Measurements from ENCODE around the gene GPR3.
"Not testable (repeated sequence)": the region's sequence is repeated elsewhere in the genome, so short reads cannot be mapped to it uniquely, and the experiment has no call there.

The GPR3 gene

GRCh38 chr1:27427329-27427728 is 34.9 kb downstream of the GPR3 start:
- no peak for DNase-seq (ENCODE audit: low read depth, low spot score)

GRCh38 chr1:27427816-27428315 is 35.4 kb downstream of the GPR3 start:
- no peak for DNase-seq (ENCODE audit: low read depth, low spot score)

GRCh38 chr1:27428316-27429028 is 36.0 kb downstream of the GPR3 start:
- peak; percentile 90 for DNase-seq (ENCODE audit: low read depth, low spot score)

GRCh38 chr1:27429029-27429425 is 36.6 kb downstream of the GPR3 start:
- no peak for DNase-seq (ENCODE audit: low read depth, low spot score)

GRCh38 chr1:27430903-27431600 is 38.6 kb downstream of the GPR3 start:
- DNase-seq (ENCODE audit: low read depth, low spot score), result no peak

GRCh38 chr1:27431601-27431940 is 39.1 kb downstream of the GPR3 start:
- no peak for DNase-seq (ENCODE audit: low read depth, low spot score)

GRCh38 chr1:27432725-27433124 is 40.3 kb downstream of the GPR3 start:
- DNase-seq (ENCODE audit: low read depth, low spot score), result not testable (repeated sequence)

GRCh38 chr1:27433706-27434105 is 41.3 kb downstream of the GPR3 start:
- no peak for DNase-seq (ENCODE audit: low read depth, low spot score)

- DNase-seq (ENCODE audit: low read depth, low spot score), result no peak
These were observed 43.3 kb downstream of the GPR3 start for GRCh38 chr1:27435566-27436203.

GRCh38 chr1:27436204-27437159 is 44.1 kb downstream of the GPR3 start:
- no peak for DNase-seq (ENCODE audit: low read depth, low spot score)

GRCh38 chr1:27438621-27439061 is 46.2 kb downstream of the GPR3 start:
- no peak for DNase-seq (ENCODE audit: low read depth, low spot score)

- DNase-seq (ENCODE audit: low read depth, low spot score), result no peak
These were observed 46.7 kb downstream of the GPR3 start for GRCh38 chr1:27439150-27439549.

- DNase-seq (ENCODE audit: low read depth, low spot score), result no peak
These were observed 52.2 kb downstream of the GPR3 start for GRCh38 chr1:27444632-27445031.

All from ELF-1 (cell line).